ENCODE data around the gene NBPF12.
"Not testable (repeated sequence)": the region's sequence is repeated elsewhere in the genome, so short reads cannot be mapped to it uniquely, and the experiment has no call there.

NBPF12 gene

DNA sequence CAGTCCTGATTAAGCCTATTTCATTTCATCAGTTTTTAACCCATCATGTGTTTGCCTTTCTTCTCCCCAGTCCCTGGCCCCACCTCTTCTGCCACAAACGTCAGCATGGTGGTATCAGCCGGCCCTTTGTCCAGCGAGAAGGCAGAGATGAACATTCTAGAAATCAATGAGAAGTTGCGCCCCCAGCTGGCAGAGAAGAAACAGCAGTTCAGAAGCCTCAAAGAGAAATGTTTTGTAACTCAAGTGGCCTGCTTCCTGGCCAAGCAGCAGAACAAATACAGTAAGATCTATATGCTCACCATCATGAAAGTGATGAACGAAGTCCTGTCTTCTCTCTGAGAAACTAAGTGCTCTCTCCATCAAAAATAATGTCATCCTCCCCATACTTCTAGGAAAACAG lies 34.6 kb downstream of the NBPF12 start:
- not testable (repeated sequence) for DNase-seq (ENCODE audit: low read depth)

DNA sequence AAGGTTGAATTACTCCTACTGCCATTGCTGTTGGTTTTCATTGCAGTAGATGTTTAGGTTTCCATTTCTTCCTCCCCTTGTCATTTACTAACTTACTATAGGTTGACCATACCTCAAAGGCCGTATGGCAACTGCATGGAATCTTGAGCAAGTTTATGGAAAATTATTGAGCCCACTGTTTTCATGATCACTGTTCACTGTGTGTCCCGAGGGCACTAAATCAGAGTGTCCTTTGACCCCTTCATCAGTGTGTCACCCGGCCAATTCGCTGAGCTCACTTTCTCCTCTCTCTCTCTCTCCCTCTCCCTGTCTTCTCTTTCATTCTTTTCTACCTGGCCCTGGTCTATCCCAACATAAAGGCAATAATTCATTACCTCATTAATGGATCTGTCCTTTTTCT lies 47.7 kb downstream of the NBPF12 start:
- DNase-seq (ENCODE audit: low read depth) = not testable (repeated sequence)

DNA sequence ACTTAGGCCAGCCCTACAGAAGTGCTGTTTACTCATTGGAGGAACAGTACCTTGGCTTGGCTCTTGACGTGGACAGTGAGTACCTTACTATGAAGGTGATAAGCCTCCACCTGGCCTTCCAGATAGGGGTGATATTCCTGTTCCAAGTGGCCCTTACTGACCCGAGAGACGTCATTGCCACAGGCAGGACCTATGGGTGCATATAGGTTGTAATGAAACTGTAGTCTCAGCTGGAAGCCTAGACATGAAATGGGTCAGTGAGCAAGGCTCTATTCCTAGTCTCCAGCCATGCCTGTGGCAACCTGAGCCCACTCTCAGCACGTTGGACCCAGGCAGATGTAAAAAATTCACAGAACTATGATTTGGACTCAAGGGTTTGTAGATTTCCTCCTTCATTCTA lies 48.3 kb downstream of the NBPF12 start:
- DNase-seq (ENCODE audit: low read depth) = not testable (repeated sequence)

DNA sequence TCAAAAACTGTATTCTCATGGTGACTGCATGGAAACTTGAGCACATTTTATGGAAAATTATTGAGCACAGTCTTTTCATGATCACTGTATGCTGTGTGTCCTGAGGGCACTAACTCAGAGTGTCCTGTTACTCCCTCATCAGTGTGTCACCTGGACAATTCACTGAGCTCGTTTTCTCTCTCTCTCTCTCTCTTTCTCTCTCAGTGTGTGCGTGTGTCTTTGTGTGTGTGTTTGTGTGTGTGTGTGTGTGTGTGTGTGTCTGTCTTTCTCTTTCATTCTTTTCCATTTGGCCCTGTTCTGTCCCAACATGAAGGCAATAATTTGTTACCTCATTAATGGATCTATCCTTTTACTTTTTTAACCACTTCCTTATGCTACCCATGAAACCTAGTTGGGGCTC lies 49.4 kb downstream of the NBPF12 start:
- DNase-seq (ENCODE audit: low read depth) = not testable (repeated sequence)

DNA sequence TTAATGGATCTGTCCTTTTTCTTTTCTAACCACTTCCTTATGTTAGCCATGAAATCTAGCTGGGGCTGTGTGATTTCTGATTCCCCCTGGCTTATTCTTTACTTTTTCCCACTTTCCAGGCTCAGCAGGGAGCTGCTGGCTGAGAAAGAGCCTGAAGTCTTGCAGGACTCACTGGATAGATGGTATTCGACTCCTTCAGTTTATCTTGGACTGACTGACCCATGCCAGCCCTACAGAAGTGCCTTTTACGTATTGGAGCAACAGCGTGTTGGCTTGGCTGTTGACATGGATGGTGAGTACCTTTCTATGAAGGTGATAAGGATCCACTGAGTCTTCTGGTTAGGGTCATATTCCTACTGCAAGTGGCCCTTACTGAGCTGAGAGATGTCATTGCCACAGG lies 51.3 kb downstream of the NBPF12 start:
- not testable (repeated sequence) for DNase-seq (ENCODE audit: low read depth)

DNA sequence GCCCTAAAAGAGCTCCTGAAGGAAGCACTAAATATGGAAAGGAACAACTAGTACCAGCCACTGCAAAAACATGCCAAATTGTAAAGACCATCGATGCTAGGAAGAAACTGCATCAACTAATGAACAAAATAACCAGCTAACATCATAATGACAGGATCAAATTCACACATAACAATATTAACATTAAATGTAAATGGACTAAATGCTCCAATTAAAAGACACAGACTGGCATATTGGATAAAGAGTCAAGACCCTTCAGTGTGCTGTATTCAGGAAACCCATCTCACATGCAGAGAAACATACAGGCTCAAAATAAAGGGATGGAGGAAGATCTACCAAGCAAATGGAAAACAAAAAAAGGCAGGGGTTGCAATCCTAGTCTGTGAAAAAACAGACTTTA lies 70.4 kb downstream of the NBPF12 start:
- DNase-seq (ENCODE audit: low read depth) = not testable (repeated sequence)

DNA sequence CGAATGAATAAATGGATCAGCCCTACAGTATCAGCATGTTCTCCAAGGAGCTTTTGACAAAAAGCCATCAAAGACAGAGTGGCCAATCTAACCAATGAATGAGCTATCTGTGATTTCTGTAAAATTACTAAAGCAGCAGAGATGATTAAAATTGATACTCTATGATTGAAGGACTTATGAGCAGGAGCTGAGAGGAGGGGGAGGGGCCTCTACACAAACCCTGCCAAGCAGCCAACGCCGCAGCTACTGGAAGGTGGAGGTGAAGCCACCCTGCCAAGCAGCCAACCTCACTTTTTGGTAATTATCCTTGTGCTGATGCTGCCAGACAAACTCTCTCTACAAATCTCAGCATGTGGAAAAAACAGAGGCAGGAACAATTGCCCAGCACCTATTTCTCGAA lies 88.9 kb downstream of the NBPF12 start:
- DNase-seq (ENCODE audit: low read depth) = not testable (repeated sequence)

DNA sequence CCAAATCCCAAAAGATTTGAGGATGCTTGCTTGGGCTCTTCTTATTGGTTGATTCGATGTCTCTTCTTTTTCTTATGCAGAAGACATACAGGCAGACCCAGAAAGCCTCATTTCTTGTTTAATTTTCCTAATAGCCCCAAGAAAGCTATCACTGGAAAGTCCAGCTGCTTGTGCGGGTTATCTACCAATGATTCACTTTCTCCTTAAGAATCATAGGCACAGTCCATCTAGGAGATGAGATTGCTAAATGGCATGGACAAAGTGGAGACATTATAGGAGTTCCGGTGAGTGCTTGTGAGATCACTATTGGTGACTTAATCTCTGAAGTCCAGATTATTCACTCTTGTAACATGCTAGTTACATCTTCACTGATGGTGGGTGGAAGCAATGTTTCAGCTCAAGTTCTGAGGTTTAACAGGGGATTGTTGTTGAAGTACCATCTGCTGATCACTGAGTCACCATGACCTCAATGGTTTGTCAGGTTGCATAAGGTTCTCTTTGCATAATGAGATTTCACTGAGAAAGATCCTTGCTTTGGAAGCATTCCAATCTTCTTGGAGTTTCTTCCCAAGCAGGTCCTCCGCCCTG lies 92.0 kb downstream of the NBPF12 start:
- not testable (repeated sequence) for DNase-seq (ENCODE audit: low read depth)

DNA sequence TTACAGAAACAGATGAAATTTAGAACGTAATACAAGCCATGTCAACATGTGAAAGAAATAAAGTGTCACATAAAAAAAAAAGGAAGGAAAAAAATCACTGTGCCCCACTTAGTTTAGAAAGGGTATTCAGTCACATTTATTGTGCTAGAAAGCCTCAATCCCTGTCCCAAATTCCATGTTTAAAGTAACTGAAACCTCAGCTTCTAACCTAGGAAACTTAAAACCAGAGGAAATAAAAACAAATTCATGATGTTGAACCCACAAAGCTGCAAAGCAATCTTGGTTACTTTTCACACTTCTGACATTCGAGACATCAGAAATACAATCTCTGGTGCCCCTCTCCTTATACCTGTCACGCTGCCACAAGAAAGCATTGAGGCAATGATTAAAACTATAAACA lies 101.8 kb downstream of the NBPF12 start:
- DNase-seq (ENCODE audit: low read depth) = no peak

DNA sequence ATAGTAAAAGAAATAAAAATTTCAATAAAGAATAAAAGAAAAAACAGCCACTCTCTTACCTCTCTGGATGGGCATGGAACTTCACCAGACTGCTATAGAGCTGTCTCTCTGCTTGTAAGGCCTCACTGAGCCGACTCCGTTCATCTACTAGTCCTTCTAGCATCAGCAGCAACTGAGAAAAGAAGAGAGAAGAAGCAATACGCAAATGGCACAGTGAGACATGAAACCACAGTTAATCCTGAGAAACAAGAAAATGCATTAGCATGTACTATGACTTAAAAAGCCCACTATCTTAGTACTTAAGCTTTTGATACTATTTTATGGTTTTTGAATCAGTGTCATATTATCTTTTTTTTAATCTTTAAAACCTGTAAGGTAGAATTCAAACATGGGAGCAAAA lies 104.8 kb downstream of the NBPF12 start:
- not testable (repeated sequence) for DNase-seq (ENCODE audit: low read depth)

DNA sequence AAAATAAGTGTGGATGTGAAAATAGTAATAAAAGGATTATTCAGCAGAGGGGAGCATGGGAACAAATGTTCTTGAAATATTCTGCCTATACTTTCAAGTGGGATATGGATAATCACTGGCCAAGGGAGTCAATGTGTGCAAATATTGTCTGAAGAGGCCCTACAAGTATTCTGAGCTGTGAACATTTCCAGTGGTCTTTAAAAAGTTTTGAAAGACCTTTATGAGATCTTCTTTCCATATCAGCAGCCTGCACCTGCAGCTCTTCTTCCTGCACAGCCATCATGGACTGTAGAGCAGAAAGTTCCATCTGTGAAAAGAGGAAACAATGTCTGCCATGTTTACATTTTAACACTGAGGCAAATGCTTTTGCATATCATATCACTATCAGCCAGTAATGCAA lies 106.4 kb downstream of the NBPF12 start:
- DNase-seq (ENCODE audit: low read depth) = not testable (repeated sequence)

Data from activated T-cell treated with anti-CD3 and anti-CD28 coated beads for 24 hours (primary cell).